A673 (cell line): ENCODE results near the gene CHRNA5. TPM values are rescaled to one million over a fixed set of nuclear protein-coding genes. Genes with fewer than 3 reads are reported as not detected.

Experiments used
- BruUV-seq: library from RNA; stranded (reverse); fragments of 400-500 nt; replicated peaks from 2 replicates; lab custom pipeline; 2021; lab: Mats Ljungman, UMichigan
- CTCF ChIA-PET: fragments of 300-600 bp; sonication (Branson Sonifier 250); formaldehyde crosslinking; loops from one replicate; lab custom pipeline; 2022; ENCODE audit warnings: antibody characterized with exemption; lab: Charles Lee
- POLR2A ChIA-PET: fragments of 300-600 bp; sonication (Branson Sonifier 250); formaldehyde crosslinking; loops from one replicate; lab custom pipeline; 2022; ENCODE audit warnings: antibody characterized with exemption; ENCODE audit not compliant: low non-redundant PET; lab: Charles Lee
- DNase-seq: peaks from one replicate; pipeline ENCODE4 v3.0.0-alpha.2; 2015; ENCODE audit warnings: low spot score
- H3K27ac ChIP-seq: fragments of 200-600 bp; sonication (generic); 2 replicates; pipeline ENCODE4 v1.5.1; 2016; ENCODE audit warnings: mixed run types, low read depth, mild to moderate bottlenecking, mixed read lengths, antibody characterized with exemption, low read length; ENCODE audit not compliant: poor library complexity, severe bottlenecking
- H3K27me3 ChIP-seq: fragments of 200-600 bp; sonication (generic); replicated peaks from 2 replicates; pipeline ENCODE4 v1.6.1; 2017; ENCODE audit warnings: mixed run types, low read depth, mild to moderate bottlenecking, mixed read lengths, antibody characterized with exemption, low read length; ENCODE audit not compliant: insufficient read depth, poor library complexity
- H3K36me3 ChIP-seq: fragments of 200-600 bp; sonication (generic); 2 replicates; pipeline ENCODE4 v1.6.1; 2016; ENCODE audit warnings: mixed run types, mild to moderate bottlenecking, mixed read lengths, antibody characterized with exemption, low read length; ENCODE audit not compliant: insufficient read depth, poor library complexity, severe bottlenecking
- H3K4me1 ChIP-seq: fragments of 200-600 bp; sonication (generic); 2 replicates; pipeline ENCODE4 v1.6.1; 2017; ENCODE audit warnings: mixed run types, mild to moderate bottlenecking, mixed read lengths, antibody characterized with exemption, low read length; ENCODE audit not compliant: insufficient read depth, poor library complexity, severe bottlenecking
- H3K4me3 ChIP-seq: fragments of 200-600 bp; sonication (generic); 2 replicates; pipeline ENCODE4 v1.5.1; 2016; ENCODE audit warnings: low read depth, mixed run types, mild to moderate bottlenecking, mixed read lengths, low read length; ENCODE audit not compliant: poor library complexity, severe bottlenecking
- H3K9me3 ChIP-seq: fragments of 200-600 bp; sonication (generic); 2 replicates; pipeline ENCODE4 v1.6.1; 2016; ENCODE audit warnings: mixed run types, low read depth, mild to moderate bottlenecking, mixed read lengths, antibody characterized with exemption, low read length; ENCODE audit not compliant: poor library complexity, severe bottlenecking
- CTCF ChIP-seq: fragments of 300-800, 200-600 bp; sonication (generic); conservative IDR thresholded peaks from 2 replicates; pipeline ENCODE4 v1.5.1; 2017; ENCODE audit warnings: low read depth, mild to moderate bottlenecking, antibody characterized with exemption, low read length, moderate library complexity, mixed read lengths
- EZH2 ChIP-seq: fragments of 200-600 bp; sonication (generic); IDR thresholded peaks from 2 replicates; pipeline ENCODE4 v1.6.1; 2017; ENCODE audit warnings: borderline replicate concordance, low read depth, mild to moderate bottlenecking, mixed read lengths, antibody characterized with exemption, low read length; ENCODE audit not compliant: poor library complexity, severe bottlenecking
- intact Hi-C: fragments of 100-400 bp; cut with micrococcal nuclease; formaldehyde crosslinking; loops from one replicate; pipeline ENCODE4 v1.10.0; 2022; ENCODE audit not compliant: unreplicated experiment
- total RNA-seq: library from RNA; stranded (reverse); gene quantifications from 2 replicates; pipeline ENCODE4 v1.2.3, GENCODE V29; 2021

Gene CHRNA5
- total RNA-seq, 1 experiment from 2014 or later, result 19.1 TPM

GRCh38 chr15:78637776-78638435, 72.6 kb downstream of the CHRNA5 start:
- intact Hi-C loops, result loop anchor here (1.0 to 2.0 kb wide), 2 partner anchors 71 to 103 kb away; no protein-coding TSS in a partner anchor
- no peak overlapping the region for H3K4me3 ChIP-seq
- peaks cover 8% of the 10 kb centered on the region for H3K9me3 ChIP-seq
- ChIA-PET POLR2A (no interaction called here), CTCF (interaction anchor here (0.5 to 1.2 kb wide), 2 partner anchors 72 to 1340 kb away, joined by 4 read pairs; no protein-coding TSS in a partner anchor)
- no peak overlapping the region for H3K27ac ChIP-seq
- no TSS peak for BruUV-seq
- H3K27me3 ChIP-seq, result peaks cover 81% of the 10 kb centered on the region
- no peaks in the 10 kb centered on the region for H3K36me3 ChIP-seq
- TF ChIP-seq CTCF (no peak), EZH2 (no peak)
- DNase-seq, result no peak
- no peaks in the 10 kb centered on the region for H3K4me1 ChIP-seq

GRCh38 chr15:78638658-78639314, 73.5 kb downstream of the CHRNA5 start:
- H3K27ac ChIP-seq, result no peak overlapping the region
- H3K27me3 ChIP-seq, result peaks cover 72% of the 10 kb centered on the region
- no peaks in the 10 kb centered on the region for H3K4me1 ChIP-seq
- H3K9me3 ChIP-seq, result no peaks in the 10 kb centered on the region
- no peak for TF ChIP-seq EZH2
- peak; percentile 71 for TF ChIP-seq CTCF
- DNase-seq, result peak; percentile 68
- no TSS peak for BruUV-seq
- intact Hi-C loops, result loop anchor here (1.0 to 2.0 kb wide), 2 partner anchors 71 to 102 kb away; no protein-coding TSS in a partner anchor
- H3K4me3 ChIP-seq, result no peak overlapping the region
- CTCF ChIA-PET, result interaction anchor here (0.7 kb wide), 1 partner anchor 22 kb away, joined by 3 read pairs; no protein-coding TSS in a partner anchor
- no peaks in the 10 kb centered on the region for H3K36me3 ChIP-seq
- POLR2A ChIA-PET, result no interaction called here

- Histone ChIP-seq H3K9me3 (no peaks in the 10 kb centered on the region), H3K36me3 (no peaks in the 10 kb centered on the region), H3K27me3 (peaks cover 68% of the 10 kb centered on the region), H3K4me1 (no peaks in the 10 kb centered on the region), H3K4me3 (peak overlapping the region; percentile 21), H3K27ac (no peak overlapping the region)
- no peak for DNase-seq
- no TSS peak for BruUV-seq
- CTCF ChIA-PET, result no interaction called here
- POLR2A ChIA-PET, result no interaction called here
- intact Hi-C loops, result no loop called here
- TF ChIP-seq EZH2 (no peak), CTCF (no peak)
These were observed 75.3 kb downstream of the CHRNA5 start for GRCh38 chr15:78640527-78641101.
